Measurements from ENCODE around the gene CTNND1. TPM values are rescaled to one million over a fixed set of nuclear protein-coding genes. Genes with fewer than 3 reads are reported as not detected.

CTNND1 gene
- total and polyA plus RNA-seq, 9 of the 15 experiments (the other 6 are each of a cell fraction or from before 2014, with no cell fraction given) = 11.1 to 74.0 (median 43.3) TPM

GRCh38 chr11:57751176-57751575 lies 10.4 kb upstream of the CTNND1 start (continued):
- TF ChIP-seq ZFP30 (CRISPR knock-in tag; IDR thresholded peaks at IDR 0.05; ENCODE audit: borderline replicate concordance) (no peak), CBFA2T3 (IDR thresholded peaks at IDR 0.05) (no peak), E2F1 (CRISPR knock-in tag; IDR thresholded peaks at IDR 0.05) (no peak)

GRCh38 chr11:57751676-57752253 lies 9.8 kb upstream of the CTNND1 start, which contains the start of gene BTBD18:
Gene BTBD18, minus strand, starts transcription at chr11:57751819. Its CDS starts 631 bp downstream, at chr11:57751188.
- Histone ChIP-seq H3K79me2 (ENCODE audit: control insufficient read depth, insufficient read depth, low read length) (no peaks in the 10 kb centered on the region), H3K4me1 (replicated peaks in 1 of 2; ENCODE audit: control insufficient read depth in 2 of 2, insufficient read depth in 2 of 2, low read length in 2 of 2) (peaks cover 0 to 11% of the 10 kb centered on the region in 2 experiments; a peak in 2 of 5 replicates), H3K9ac (ENCODE audit: insufficient read depth in 1 of 2, low read depth in 2 of 2, low read length in 2 of 2) (no peak within 1 kb of the TSS), H3K4me2 (ENCODE audit: insufficient read depth, low read length) (no peak within 1 kb of the TSS), H3K27ac (ENCODE audit: extremely low read depth, low read depth, low read length) (peak within 1 kb of the TSS; percentile 6; the same call in 1 of the 3 replicates), H3K9me3 (replicated peaks; ENCODE audit: control insufficient read depth, insufficient read depth, low read depth, low read length) (no peaks in the 10 kb centered on the region), H4K20me1 (replicated peaks; ENCODE audit: control insufficient read depth, insufficient read depth, low read length) (no peaks in the 10 kb centered on the region), H3K36me3 (ENCODE audit: control insufficient read depth, insufficient read depth, low read length) (peaks cover 2% of the 10 kb centered on the region; the same call in 1 of the 3 replicates), H3K9me1 (ENCODE audit: control insufficient read depth, insufficient read depth, low read length) (no peaks in the 10 kb centered on the region), H3K4me3 (no peak within 1 kb of the TSS), H3K27me3 (ENCODE audit: control insufficient read depth in 2 of 2, insufficient read depth in 2 of 2, low read length in 2 of 2) (no peaks in the 10 kb centered on the region), H2AFZ (ENCODE audit: low read depth, low read length) (no peak within 1 kb of the TSS)
- DNase-seq (ENCODE audit: extremely low read depth in 1 of 4, low spot score in 3 of 4) (peak in 3 of 4 experiments; percentile 38 to 56 (median 44)), ATAC-seq (peak; percentile 94), FAIRE-seq (peak; percentile 68)
- CTCF ChIA-PET (ENCODE audit: low intra/inter-chr PET ratio) = interaction anchor here (0.6 to 1.2 kb wide), 2 partner anchors 22 to 49 kb away, joined by 3 to 5 read pairs; no protein-coding TSS in a partner anchor
- POLR2A ChIA-PET = interaction anchor here (0.5 to 3.2 kb wide), 8 partner anchors 10 to 52 kb away, joined by 3 to 25 read pairs (median 4); partner anchors contain the start of genes CTNND1 and SELENOH
- WGBS (ENCODE audit: insufficient coverage, low coverage, missing lambda C conversion rate) = 45% methylated on average over 10 of the region's 10 CpGs
- intact Hi-C loops (cut with micrococcal nuclease) = loop anchor here (1.0 kb wide), 1 partner anchor 49 kb away; no protein-coding TSS in a partner anchor
- no TSS peak for BruUV-seq (replicated peaks)
- in situ Hi-C loops (cut with MboI) = no loop called here
- TF ChIP-seq POLR3G (IDR thresholded peaks at IDR 0.05; ENCODE audit: extremely low read depth, insufficient read length, insufficient replicate concordance) = no peak
- TF ChIP-seq DEAF1 (CRISPR knock-in tag; IDR thresholded peaks at IDR 0.05) = 0 out of 2 replicates have a peak, but pooled peaks have one; percentile 21
- no peak for TF ChIP-seq BRCA1 (IDR thresholded peaks at IDR 0.05)
- TF ChIP-seq BRCA1 (CRISPR knock-in tag; IDR thresholded peaks at IDR 0.05) = no peak
- no peak for TF ChIP-seq HLTF (IDR thresholded peaks at IDR 0.05)
- no peak for TF ChIP-seq ZBTB26 (CRISPR knock-in tag; IDR thresholded peaks at IDR 0.05)
- peak; percentile 88 for TF ChIP-seq ZBTB33 (CRISPR knock-in tag; IDR thresholded peaks at IDR 0.05)
- 0 out of 2 replicates have a peak, but pooled peaks have one; percentile 48 for TF ChIP-seq ZFP1 (CRISPR knock-in tag; IDR thresholded peaks at IDR 0.05)
- no peak for TF ChIP-seq HMBOX1 (IDR thresholded peaks at IDR 0.05)

All from K562 (cell line).